H1 (cell line): Measurements from ENCODE around the gene WWC2. TPM values are rescaled to one million over a fixed set of nuclear protein-coding genes. Genes with fewer than 3 reads are reported as not detected.

Source experiments
- polyA plus RNA-seq, 7 experiments: library from polyadenylated mRNA; depleted of rRNA in 3 of 7; stranded (reverse) in 5 of 7; unstranded in 2 of 7; fragments of >200 nt in 5 of 7; fragments of 200-250 nt in 2 of 7; gene quantifications; 1 replicate in 5 of 7; 2 replicates in 1 of 7; 4 replicates in 1 of 7; pipeline versions ENCODE4 v1.2.1 to v1.2.3, GENCODE V29; 2011 to 2013; ENCODE audit warnings: missing spikeins in 2 of 7, mixed read lengths in 2 of 7
- total RNA-seq: library from RNA; stranded (reverse); fragmentation: NEBNext Ultra II Directional; extraction: Animal tissue kit (Norgen Biotek cat#: 25700); gene quantifications from 2 replicates; pipeline ENCODE4 v1.2.1, GENCODE V29; 2021
- TF ChIP-seq, protein P1 (sequence below): IDR thresholded peaks from 2 replicates; pipeline ENCODE4 v1.6.1; 2012; ENCODE audit warnings: low read length, inconsistent platforms

Gene WWC2
- total and polyA plus RNA-seq, 2 of the 8 experiments (the other 6 are each of a cell fraction or from before 2014, with no cell fraction given): 17.6 to 135 TPM

DNA sequence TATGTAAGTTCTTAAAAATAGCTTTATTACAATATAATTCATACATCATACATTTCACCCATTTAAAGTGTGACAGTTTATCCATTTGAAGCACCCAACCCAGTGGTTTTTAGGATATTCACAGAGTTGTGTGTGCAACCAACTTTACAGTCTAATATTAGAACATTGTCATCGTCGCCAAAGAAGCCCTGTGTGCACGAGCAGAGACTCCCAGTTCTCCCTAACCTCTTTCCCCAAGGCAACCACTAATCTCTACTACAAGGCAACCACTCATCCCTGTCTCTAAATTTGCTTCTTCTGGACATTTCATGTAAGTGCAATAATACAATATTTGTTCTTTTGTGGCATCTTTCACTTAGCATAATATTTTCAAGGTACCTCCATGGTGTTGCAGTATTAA lies 173.3 kb downstream of the WWC2 start (continued):
- TF ChIP-seq, protein P1, sequence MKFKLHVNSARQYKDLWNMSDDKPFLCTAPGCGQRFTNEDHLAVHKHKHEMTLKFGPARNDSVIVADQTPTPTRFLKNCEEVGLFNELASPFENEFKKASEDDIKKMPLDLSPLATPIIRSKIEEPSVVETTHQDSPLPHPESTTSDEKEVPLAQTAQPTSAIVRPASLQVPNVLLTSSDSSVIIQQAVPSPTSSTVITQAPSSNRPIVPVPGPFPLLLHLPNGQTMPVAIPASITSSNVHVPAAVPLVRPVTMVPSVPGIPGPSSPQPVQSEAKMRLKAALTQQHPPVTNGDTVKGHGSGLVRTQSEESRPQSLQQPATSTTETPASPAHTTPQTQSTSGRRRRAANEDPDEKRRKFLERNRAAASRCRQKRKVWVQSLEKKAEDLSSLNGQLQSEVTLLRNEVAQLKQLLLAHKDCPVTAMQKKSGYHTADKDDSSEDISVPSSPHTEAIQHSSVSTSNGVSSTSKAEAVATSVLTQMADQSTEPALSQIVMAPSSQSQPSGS: no peak
